GM12878 (cell line): ENCODE results near the gene MGAT4B. TPM values are rescaled to one million over a fixed set of nuclear protein-coding genes. Genes with fewer than 3 reads are reported as not detected.

ENCODE experiments used
- CHD2 ChIP-seq: IDR thresholded peaks from 2 replicates; pipeline ENCODE4 v1.6.1; 2011; ENCODE audit warnings: low read depth, low read length, improper control_type of control experiment, borderline replicate concordance
- CHD4 ChIP-seq: fragments of 200-600 bp; sonication (generic); IDR thresholded peaks from 2 replicates; pipeline ENCODE4 v1.6.1; 2016; ENCODE audit warnings: mild to moderate bottlenecking
- FOXK2 ChIP-seq: fragments of 450-650 bp; IDR thresholded peaks from 2 replicates; pipeline ENCODE4 v1.6.1; 2017; ENCODE audit warnings: mild to moderate bottlenecking, moderate library complexity
- MLLT1 ChIP-seq: fragments of 450-650 bp; IDR thresholded peaks from 2 replicates; pipeline ENCODE4 v1.6.1; 2016; ENCODE audit warnings: mild to moderate bottlenecking
- NBN ChIP-seq: fragments of 450-650 bp; IDR thresholded peaks from 2 replicates; pipeline ENCODE4 v1.6.1; 2016
- NKRF ChIP-seq: fragments of 450-650 bp; conservative IDR thresholded peaks from 2 replicates; pipeline ENCODE4 v1.6.1; 2017; ENCODE audit warnings: mild to moderate bottlenecking, moderate library complexity
- NR2C1 ChIP-seq: fragments of 450-650 bp; IDR thresholded peaks from 2 replicates; pipeline ENCODE4 v1.6.1; 2017; ENCODE audit warnings: antibody characterized with exemption, mild to moderate bottlenecking, moderate library complexity
- PAX5 ChIP-seq: IDR thresholded peaks from 2 replicates; pipeline ENCODE4 v1.6.1; 2011; ENCODE audit warnings: low read depth, low read length, borderline replicate concordance
- PKNOX1 ChIP-seq: fragments of 450-650 bp; IDR thresholded peaks from 2 replicates; pipeline ENCODE4 v1.6.1; 2016; ENCODE audit warnings: mild to moderate bottlenecking
- POLR2AphosphoS5 ChIP-seq: IDR thresholded peaks from 2 replicates; pipeline ENCODE4 v1.6.1; 2011; ENCODE audit warnings: mild to moderate bottlenecking, low read length, inconsistent platforms
- POU2F2 ChIP-seq: IDR thresholded peaks from 3 replicates; pipeline ENCODE4 v1.6.1; 2011; ENCODE audit warnings: low read depth, mild to moderate bottlenecking, low read length, borderline replicate concordance
- RBBP5 ChIP-seq: fragments of 200-600 bp; sonication (generic); conservative IDR thresholded peaks from 2 replicates; pipeline ENCODE4 v1.6.1; 2016
- RUNX3 ChIP-seq: IDR thresholded peaks from 2 replicates; pipeline ENCODE4 v1.6.1; 2012; ENCODE audit warnings: low read length, inconsistent platforms
- SKIL ChIP-seq: fragments of 450-650 bp; IDR thresholded peaks from 2 replicates; pipeline ENCODE4 v1.6.1; 2017; ENCODE audit warnings: mild to moderate bottlenecking, low read depth, inconsistent platforms; ENCODE audit not compliant: poor library complexity, severe bottlenecking
- SREBF2 ChIP-seq: IDR thresholded peaks from 2 replicates; pipeline ENCODE4 v1.6.1; 2012; ENCODE audit warnings: mild to moderate bottlenecking, low read length
- SRF ChIP-seq, 2 experiments: IDR thresholded peaks; 2 replicates each; pipeline ENCODE4 v1.6.1; 2011; ENCODE audit warnings: low read depth in 2 of 2, low read length in 2 of 2, mild to moderate bottlenecking in 1 of 2, moderate library complexity in 1 of 2
- WRNIP1 ChIP-seq: IDR thresholded peaks from 2 replicates; pipeline ENCODE4 v1.6.1; 2011; ENCODE audit warnings: low read depth, low read length, improper control_type of control experiment, borderline replicate concordance
- polyA plus RNA-seq, 11 experiments: library from polyadenylated mRNA; depleted of rRNA in 4 of 11; unstranded in 6 of 11; stranded (reverse) in 5 of 11; fragments of >200 nt; fragmentation: Nextera tagmentation in 4 of 11; fragmentation: Illumina TruSeq in 1 of 11; extraction: Ambion mirVana in 4 of 11; extraction: Trizol in 1 of 11; gene quantifications; 1 replicate in 1 of 11; 2 replicates in 10 of 11; pipeline versions ENCODE4 v1.2.1 to v1.2.3, GENCODE V29; 2011 to 2016; ENCODE audit warnings: inconsistent platforms in 2 of 11, missing spikeins in 2 of 11, low read depth in 1 of 11
- total RNA-seq, 4 experiments: library from RNA; depleted of rRNA in 3 of 4; stranded (reverse); fragments of >200 nt in 3 of 4; fragmentation: Illumina TruSeq in 1 of 4; extraction: Trizol in 1 of 4; gene quantifications; 2 replicates each; pipeline versions ENCODE4 v1.2.1 to v1.2.3, GENCODE V29; 2013 to 2021
- TF ChIP-seq, protein P1 (sequence below), 3 experiments: IDR thresholded peaks in 2 of 3; conservative IDR thresholded peaks in 1 of 3; 2 replicates each; pipeline ENCODE4 v1.5.1; 2011; ENCODE audit warnings: low read depth in 3 of 3, low read length in 3 of 3, mild to moderate bottlenecking in 3 of 3, control low read depth in 2 of 3, moderate library complexity in 2 of 3, inconsistent platforms in 1 of 3, mixed read lengths in 1 of 3; ENCODE audit not compliant: control insufficient read depth in 2 of 3, insufficient read depth in 1 of 3; ENCODE audit errors: extremely low read depth in 1 of 3
- TF ChIP-seq, protein P2 (sequence below): IDR thresholded peaks from 2 replicates; pipeline ENCODE4 v1.6.1; 2011; ENCODE audit warnings: borderline replicate concordance, low read depth, mild to moderate bottlenecking, moderate library complexity, low read length; ENCODE audit not compliant: insufficient read depth, poor library complexity, severe bottlenecking

MGAT4B gene
- total and polyA plus RNA-seq, 10 of the 15 experiments (the other 5 are each of a cell fraction or from before 2014, with no cell fraction given), result 0.60 to 82.5 (median 34.4) TPM; not detected in 1

DNA sequence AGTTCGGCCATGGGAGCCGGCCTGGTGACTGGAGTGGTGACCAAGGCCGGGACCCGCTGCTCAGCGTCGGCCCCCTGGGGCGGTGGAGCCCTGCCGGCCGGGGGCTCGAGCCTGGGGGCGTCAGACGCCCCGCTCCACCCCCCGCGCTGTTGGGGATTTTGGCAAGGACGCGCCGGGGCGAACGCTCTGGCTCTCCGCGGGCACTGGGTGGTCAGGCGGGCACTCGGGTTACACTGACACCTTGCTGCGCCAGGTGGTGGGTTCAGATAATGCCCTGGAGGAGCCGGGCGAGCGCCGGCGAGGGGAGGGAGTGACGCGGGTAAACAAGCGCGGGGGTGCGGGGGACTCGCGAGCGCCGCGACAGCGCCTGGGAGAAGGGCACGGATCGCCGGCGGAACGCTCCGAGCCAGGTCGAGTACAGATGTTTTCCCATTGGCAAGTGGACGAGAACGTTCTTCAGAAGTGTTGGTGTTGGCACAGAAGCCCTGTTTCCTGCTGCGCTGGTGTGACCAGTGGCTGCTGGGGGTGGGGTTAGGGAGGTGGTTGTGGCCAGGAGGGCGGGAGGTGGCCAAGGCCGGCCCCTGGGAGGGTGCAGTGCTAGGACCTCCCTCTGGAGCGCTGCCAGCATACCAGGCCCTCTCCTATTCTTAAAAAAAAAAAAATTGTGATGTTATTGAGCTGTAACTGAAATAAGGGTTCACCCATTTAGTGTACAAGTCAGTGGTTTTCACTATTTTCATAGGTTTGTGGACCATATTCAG, 14.8 kb upstream of the MGAT4B start (continued):
- TF ChIP-seq, protein P1, sequence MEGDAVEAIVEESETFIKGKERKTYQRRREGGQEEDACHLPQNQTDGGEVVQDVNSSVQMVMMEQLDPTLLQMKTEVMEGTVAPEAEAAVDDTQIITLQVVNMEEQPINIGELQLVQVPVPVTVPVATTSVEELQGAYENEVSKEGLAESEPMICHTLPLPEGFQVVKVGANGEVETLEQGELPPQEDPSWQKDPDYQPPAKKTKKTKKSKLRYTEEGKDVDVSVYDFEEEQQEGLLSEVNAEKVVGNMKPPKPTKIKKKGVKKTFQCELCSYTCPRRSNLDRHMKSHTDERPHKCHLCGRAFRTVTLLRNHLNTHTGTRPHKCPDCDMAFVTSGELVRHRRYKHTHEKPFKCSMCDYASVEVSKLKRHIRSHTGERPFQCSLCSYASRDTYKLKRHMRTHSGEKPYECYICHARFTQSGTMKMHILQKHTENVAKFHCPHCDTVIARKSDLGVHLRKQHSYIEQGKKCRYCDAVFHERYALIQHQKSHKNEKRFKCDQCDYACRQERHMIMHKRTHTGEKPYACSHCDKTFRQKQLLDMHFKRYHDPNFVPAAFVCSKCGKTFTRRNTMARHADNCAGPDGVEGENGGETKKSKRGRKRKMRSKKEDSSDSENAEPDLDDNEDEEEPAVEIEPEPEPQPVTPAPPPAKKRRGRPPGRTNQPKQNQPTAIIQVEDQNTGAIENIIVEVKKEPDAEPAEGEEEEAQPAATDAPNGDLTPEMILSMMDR (IDR thresholded peaks at IDR 0.05 in 2 of 3, conservative IDR thresholded peaks at IDR 0.05 in 1 of 3; ENCODE audit: control insufficient read depth in 2 of 3, extremely low read depth in 1 of 3, insufficient read depth in 1 of 3, low read depth in 3 of 3, low read length in 3 of 3), result 0 out of 6 replicates have a peak, but pooled peaks of 1 of the 3 experiments have one; percentile 12
- TF ChIP-seq SREBF2, result no peak
- no peak for TF ChIP-seq WRNIP1
- TF ChIP-seq SRF (IDR thresholded peaks at IDR 0.05; ENCODE audit: low read depth in 2 of 2, low read length in 2 of 2), result no peak
- TF ChIP-seq NBN, result 0 out of 2 replicates have a peak, but pooled peaks have one; percentile 31
- TF ChIP-seq PKNOX1, result peak; percentile 22; the same call in 1 of the 2 replicates
- no peak for TF ChIP-seq CHD4
- TF ChIP-seq POLR2AphosphoS5, result peak; percentile 89
- TF ChIP-seq, protein P2, sequence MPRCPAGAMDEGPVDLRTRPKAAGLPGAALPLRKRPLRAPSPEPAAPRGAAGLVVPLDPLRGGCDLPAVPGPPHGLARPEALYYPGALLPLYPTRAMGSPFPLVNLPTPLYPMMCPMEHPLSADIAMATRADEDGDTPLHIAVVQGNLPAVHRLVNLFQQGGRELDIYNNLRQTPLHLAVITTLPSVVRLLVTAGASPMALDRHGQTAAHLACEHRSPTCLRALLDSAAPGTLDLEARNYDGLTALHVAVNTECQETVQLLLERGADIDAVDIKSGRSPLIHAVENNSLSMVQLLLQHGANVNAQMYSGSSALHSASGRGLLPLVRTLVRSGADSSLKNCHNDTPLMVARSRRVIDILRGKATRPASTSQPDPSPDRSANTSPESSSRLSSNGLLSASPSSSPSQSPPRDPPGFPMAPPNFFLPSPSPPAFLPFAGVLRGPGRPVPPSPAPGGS, result no peak
- no peak for TF ChIP-seq PAX5
- TF ChIP-seq SKIL, result peak; percentile 30
- peak; percentile 56 for TF ChIP-seq NKRF
- TF ChIP-seq FOXK2, result peak; percentile 46
- peak; percentile 62 for TF ChIP-seq CHD2
- TF ChIP-seq RUNX3, result peak; percentile 32; the same call in 1 of the 2 replicates
- TF ChIP-seq POU2F2, result peak; percentile 69; the same call in 2 of the 3 replicates
- no peak for TF ChIP-seq RBBP5
- TF ChIP-seq NR2C1, result no peak
- peak; percentile 66 for TF ChIP-seq MLLT1
